Measurements from ENCODE around the gene IQCH. TPM values are rescaled to one million over a fixed set of nuclear protein-coding genes. Genes with fewer than 3 reads are reported as not detected.

IQCH gene
- total and polyA plus RNA-seq, 9 of the 15 experiments (the other 6 are each of a cell fraction or from before 2014, with no cell fraction given) = 1.8 to 3.9 (median 2.7) TPM

GRCh38 chr15:67521029-67521782, 266.6 kb downstream of the IQCH start, which contains the start of gene C15orf61 (continued):
- TF ChIP-seq POLR2B (IDR thresholded peaks at IDR 0.05; ENCODE audit: low read depth, partially characterized antibody) (peak; percentile 60), IRF1 (CRISPR knock-in tag; IDR thresholded peaks at IDR 0.05; ENCODE audit: borderline replicate concordance) (peak; percentile 88; the same call in 1 of the 2 replicates), THRA (IDR thresholded peaks at IDR 0.05) (no peak), NR3C1 (CRISPR knock-in tag; IDR thresholded peaks at IDR 0.05) (peak; percentile 97), KDM5B (IDR thresholded peaks at IDR 0.05; ENCODE audit: insufficient replicate concordance, low read depth, low read length) (peak; percentile 87), KAT7 (CRISPR knock-in tag; IDR thresholded peaks at IDR 0.05; ENCODE audit: borderline replicate concordance) (peak; percentile 99), SIRT6 (IDR thresholded peaks at IDR 0.05; ENCODE audit: low read depth, low read length) (no peak), TEAD1 (CRISPR knock-in tag; IDR thresholded peaks at IDR 0.05) (peak in 1 of 2 experiments; percentile 88; a peak in 2 of 4 replicates), MLX (CRISPR knock-in tag; conservative IDR thresholded peaks at IDR 0.05) (peak in 1 of 2 experiments; percentile 76; a peak in 2 of 4 replicates), GATAD2B (IDR thresholded peaks at IDR 0.05; ENCODE audit: borderline replicate concordance) (peak; percentile 84; the same call in 1 of the 2 replicates), HDAC2 (IDR thresholded peaks at IDR 0.05) (peak; percentile 60), NR2C2 (CRISPR knock-in tag; IDR thresholded peaks at IDR 0.05) (peak; percentile 87), NR2C2 (tag; IDR thresholded peaks at IDR 0.05) (peak; percentile 75), ZNF143 (CRISPR knock-in tag; IDR thresholded peaks at IDR 0.05) (peak; percentile 54; the same call in 1 of the 2 replicates), ZNF324 (CRISPR knock-in tag; IDR thresholded peaks at IDR 0.05) (no peak), YY1 (IDR thresholded peaks at IDR 0.05; ENCODE audit: borderline replicate concordance in 1 of 3, control insufficient read depth in 1 of 3, extremely low read depth in 1 of 3, insufficient read depth in 3 of 3, insufficient read length in 1 of 3, insufficient replicate concordance in 2 of 3, low read depth in 1 of 3, low read length in 2 of 3) (peak; percentile 37 to 90 (median 84)), ZBTB9 (CRISPR knock-in tag; IDR thresholded peaks at IDR 0.05) (peak; percentile 49), RBM15 (IDR thresholded peaks at IDR 0.05; ENCODE audit: insufficient read depth, low read length) (no peak), KLF1 (tag; IDR thresholded peaks at IDR 0.05) (peak; percentile 45; the same call in 1 of the 2 replicates), PHF20 (IDR thresholded peaks at IDR 0.05; ENCODE audit: partially characterized antibody) (peak; percentile 77), NBN (IDR thresholded peaks at IDR 0.05; ENCODE audit: low read depth) (0 out of 2 replicates have a peak, but pooled peaks have one; percentile 62), PKNOX1 (IDR thresholded peaks at IDR 0.05) (no peak)

All from K562 (cell line).